GM13976 (cell line): ENCODE results near the gene SLC2A8.

ENCODE experiments used
- DNase-seq: peaks from one replicate; pipeline ENCODE4 v3.0.0; 2012; ENCODE audit warnings: low spot score
- CTCF ChIP-seq: IDR thresholded peaks from 2 replicates; pipeline ENCODE4 v1.5.1; 2012; ENCODE audit warnings: borderline replicate concordance, mild to moderate bottlenecking; ENCODE audit not compliant: insufficient read depth; ENCODE audit errors: extremely low read depth, missing control alignments, control extremely low read depth
- in situ Hi-C: fragments of 300-500 bp; cut with MboI; formaldehyde crosslinking; loops from one replicate; pipeline ENCODE4 v1.12.0; 2022; ENCODE audit warnings: low sequenced_read_pairs, mixed read lengths, inconsistent platforms; ENCODE audit not compliant: unreplicated experiment

Gene SLC2A8

GRCh38 chr9:127437497-127438264 lies 40.7 kb downstream of the SLC2A8 start:
- no peak for TF ChIP-seq CTCF
- in situ Hi-C loops, result no loop called here

GRCh38 chr9:127438394-127438793 lies 41.4 kb downstream of the SLC2A8 start:
- no peak for DNase-seq
- in situ Hi-C loops, result no loop called here
- no peak for TF ChIP-seq CTCF

More at GRCh38 chr9:127437497-127438264, 40.7 kb downstream of the SLC2A8 start:
- no peak for DNase-seq

- in situ Hi-C loops, result no loop called here
- no peak for DNase-seq
- TF ChIP-seq CTCF, result no peak
These were observed 47.4 kb downstream of the SLC2A8 start for GRCh38 chr9:127444283-127444920.

- DNase-seq, result no peak
- TF ChIP-seq CTCF, result no peak
- in situ Hi-C loops, result no loop called here
These were observed 48.2 kb downstream of the SLC2A8 start for GRCh38 chr9:127444921-127445850.

GRCh38 chr9:127445851-127446712 lies 49.1 kb downstream of the SLC2A8 start:
- in situ Hi-C loops, result no loop called here
- DNase-seq, result no peak

More at GRCh38 chr9:127445851-127446712, 49.1 kb downstream of the SLC2A8 start:
- TF ChIP-seq CTCF, result no peak
